Measurements from ENCODE around the gene FUT8.
"Not testable (repeated sequence)": the region's sequence is repeated elsewhere in the genome, so short reads cannot be mapped to it uniquely, and the experiment has no call there.

FUT8 gene

DNA sequence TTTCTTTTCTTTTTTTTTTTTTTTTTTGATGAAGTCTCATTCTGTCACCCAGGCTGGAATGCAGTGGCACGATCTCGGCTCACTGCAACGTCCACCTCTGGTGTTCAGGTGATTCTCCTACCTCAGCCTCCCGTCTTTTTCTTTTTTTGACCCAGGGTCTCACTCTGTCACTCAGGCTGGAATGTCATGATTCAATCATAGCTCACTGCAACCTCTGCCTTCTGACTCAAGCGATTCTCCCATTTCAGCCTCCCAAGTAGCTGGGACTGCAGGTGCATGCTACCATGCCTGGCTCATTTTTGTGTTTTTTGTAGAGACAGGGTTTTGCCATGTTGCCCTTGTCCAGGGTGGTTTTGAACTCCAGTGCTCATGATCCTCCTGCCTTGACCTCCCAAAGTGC lies 12.0 kb downstream of the FUT8 start:
- no peak overlapping the region for H3K4me3 ChIP-seq (replicated peaks in 1 of 2; ENCODE audit: low read depth in 2 of 2, low read length in 2 of 2)
- DNase-seq (ENCODE audit: low read depth in 2 of 2): no peak
- TF ChIP-seq, protein P1, sequence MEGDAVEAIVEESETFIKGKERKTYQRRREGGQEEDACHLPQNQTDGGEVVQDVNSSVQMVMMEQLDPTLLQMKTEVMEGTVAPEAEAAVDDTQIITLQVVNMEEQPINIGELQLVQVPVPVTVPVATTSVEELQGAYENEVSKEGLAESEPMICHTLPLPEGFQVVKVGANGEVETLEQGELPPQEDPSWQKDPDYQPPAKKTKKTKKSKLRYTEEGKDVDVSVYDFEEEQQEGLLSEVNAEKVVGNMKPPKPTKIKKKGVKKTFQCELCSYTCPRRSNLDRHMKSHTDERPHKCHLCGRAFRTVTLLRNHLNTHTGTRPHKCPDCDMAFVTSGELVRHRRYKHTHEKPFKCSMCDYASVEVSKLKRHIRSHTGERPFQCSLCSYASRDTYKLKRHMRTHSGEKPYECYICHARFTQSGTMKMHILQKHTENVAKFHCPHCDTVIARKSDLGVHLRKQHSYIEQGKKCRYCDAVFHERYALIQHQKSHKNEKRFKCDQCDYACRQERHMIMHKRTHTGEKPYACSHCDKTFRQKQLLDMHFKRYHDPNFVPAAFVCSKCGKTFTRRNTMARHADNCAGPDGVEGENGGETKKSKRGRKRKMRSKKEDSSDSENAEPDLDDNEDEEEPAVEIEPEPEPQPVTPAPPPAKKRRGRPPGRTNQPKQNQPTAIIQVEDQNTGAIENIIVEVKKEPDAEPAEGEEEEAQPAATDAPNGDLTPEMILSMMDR (IDR thresholded peaks at IDR 0.05; ENCODE audit: low read depth, low read length): no peak

DNA sequence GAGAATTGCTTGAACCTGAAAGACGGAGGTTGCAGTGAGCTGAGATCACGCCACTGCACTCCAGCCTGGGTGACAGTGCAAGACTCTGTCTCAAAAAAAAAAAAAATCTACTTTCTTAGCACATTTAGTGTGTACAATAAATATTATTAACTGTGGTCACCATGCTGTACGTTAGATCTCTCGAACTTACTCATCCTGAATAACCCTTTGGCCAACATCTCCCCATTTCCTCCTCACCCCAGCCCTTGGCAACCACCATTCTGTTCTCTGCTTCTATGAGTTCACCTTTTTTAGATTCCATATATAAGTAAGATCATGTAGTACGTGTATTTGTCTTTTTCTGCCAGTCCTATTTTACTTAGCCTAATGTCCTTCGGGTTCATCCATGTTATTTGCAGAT lies 13.4 kb downstream of the FUT8 start:
- peak in 1 of 2 donors; percentile 20 for DNase-seq (ENCODE audit: low read depth in 2 of 2)
- TF ChIP-seq, protein P1 (IDR thresholded peaks at IDR 0.05; ENCODE audit: low read depth, low read length): no peak

DNA sequence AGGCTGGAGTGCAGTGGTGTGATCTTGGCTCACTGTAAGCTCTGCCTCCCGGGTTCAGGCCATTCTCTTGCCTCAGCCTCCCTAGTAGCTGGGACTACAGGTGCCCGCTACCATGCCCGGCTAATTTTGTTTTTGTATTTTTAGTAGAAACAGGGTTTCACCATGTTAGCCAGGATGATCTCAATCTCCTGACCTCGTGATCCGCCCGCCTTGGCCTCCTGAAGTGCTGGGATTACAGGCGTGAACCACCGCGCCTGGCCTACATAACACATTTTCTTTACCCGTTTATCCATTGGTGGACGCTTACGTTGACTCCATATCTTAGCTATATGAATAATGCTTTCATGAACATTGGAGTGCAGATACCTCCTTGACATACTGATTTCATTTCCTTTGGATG lies 14.4 kb downstream of the FUT8 start:
- H3K4me3 ChIP-seq (replicated peaks in 1 of 2; ENCODE audit: low read depth in 2 of 2, low read length in 2 of 2); DNase-seq (ENCODE audit: low read depth in 2 of 2): not testable (repeated sequence)

More for the DNA sequence above, 13.4 kb downstream of the FUT8 start:
- no peak overlapping the region for H3K4me3 ChIP-seq (replicated peaks in 1 of 2; ENCODE audit: low read depth in 2 of 2, low read length in 2 of 2)

DNA sequence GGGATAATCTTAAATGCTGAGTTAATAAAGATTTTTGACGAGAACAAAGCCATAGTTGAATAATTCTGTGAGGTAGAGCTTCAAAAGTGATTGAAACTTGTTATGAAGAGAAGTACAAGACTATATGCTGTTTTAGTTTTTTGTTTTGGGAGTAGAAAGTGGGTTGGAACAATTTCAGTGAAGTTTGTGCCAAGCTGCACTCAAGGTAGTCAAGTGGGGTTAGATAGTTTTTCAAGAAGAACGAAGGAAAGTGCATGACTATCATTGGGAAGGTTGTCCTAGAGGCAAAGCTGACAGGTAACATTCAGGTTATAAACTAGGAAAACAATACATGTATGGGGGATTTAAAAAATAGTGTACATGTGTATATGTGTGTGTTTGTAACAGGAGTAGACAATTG lies 16.2 kb downstream of the FUT8 start:
- no peak overlapping the region for H3K4me3 ChIP-seq (replicated peaks in 1 of 2; ENCODE audit: low read depth in 2 of 2, low read length in 2 of 2)
- DNase-seq (ENCODE audit: low read depth in 2 of 2): no peak
- TF ChIP-seq, protein P1 (IDR thresholded peaks at IDR 0.05; ENCODE audit: low read depth, low read length): no peak

DNA sequence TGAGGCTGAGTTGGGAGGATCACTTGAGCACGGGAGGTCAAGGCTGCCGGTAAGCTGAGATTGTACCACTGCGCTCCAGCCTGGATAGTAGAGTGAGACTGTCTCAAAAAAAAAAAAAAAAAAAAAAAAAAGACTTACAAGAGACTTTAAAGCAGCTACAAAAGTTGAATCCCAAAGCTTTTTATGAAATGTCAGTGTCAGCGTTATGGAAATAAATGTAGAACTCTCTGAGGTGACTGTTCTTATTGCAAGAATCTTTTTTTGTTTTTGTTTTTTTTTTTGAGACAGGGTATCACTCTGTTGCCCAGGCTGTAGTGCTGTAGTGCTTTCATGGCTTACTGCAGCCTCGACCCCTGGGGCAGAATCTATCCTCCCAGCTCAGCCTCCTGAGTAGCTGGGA lies 17.2 kb downstream of the FUT8 start:
- TF ChIP-seq, protein P1 (IDR thresholded peaks at IDR 0.05; ENCODE audit: low read depth, low read length): no peak
- DNase-seq (ENCODE audit: low read depth in 2 of 2): no peak
- H3K4me3 ChIP-seq (replicated peaks in 1 of 2; ENCODE audit: low read depth in 2 of 2, low read length in 2 of 2): no peak overlapping the region

DNA sequence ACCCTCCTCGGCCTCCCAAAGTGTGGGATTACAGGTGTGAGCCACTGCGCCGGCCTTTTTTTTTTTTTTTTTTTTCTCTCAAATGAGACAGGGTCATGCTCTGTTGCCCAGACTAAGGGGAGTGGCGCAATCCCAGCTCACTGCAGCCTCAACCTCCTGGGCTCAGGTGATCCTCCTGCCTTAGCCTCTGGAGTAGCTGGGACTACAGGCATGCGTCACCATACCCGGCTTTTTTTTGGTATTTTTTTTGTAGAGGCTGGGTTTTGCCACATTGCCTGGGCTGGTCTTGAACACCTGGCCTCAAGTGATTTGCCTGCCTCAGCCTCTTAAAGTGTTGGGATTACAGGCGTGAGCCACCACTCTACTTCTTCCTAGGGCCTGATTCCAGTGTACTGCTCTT lies 18.7 kb downstream of the FUT8 start:
- no peak for DNase-seq (ENCODE audit: low read depth in 2 of 2)
- TF ChIP-seq, protein P1 (IDR thresholded peaks at IDR 0.05; ENCODE audit: low read depth, low read length): no peak
- H3K4me3 ChIP-seq (replicated peaks in 1 of 2; ENCODE audit: low read depth in 2 of 2, low read length in 2 of 2): no peak overlapping the region

DNA sequence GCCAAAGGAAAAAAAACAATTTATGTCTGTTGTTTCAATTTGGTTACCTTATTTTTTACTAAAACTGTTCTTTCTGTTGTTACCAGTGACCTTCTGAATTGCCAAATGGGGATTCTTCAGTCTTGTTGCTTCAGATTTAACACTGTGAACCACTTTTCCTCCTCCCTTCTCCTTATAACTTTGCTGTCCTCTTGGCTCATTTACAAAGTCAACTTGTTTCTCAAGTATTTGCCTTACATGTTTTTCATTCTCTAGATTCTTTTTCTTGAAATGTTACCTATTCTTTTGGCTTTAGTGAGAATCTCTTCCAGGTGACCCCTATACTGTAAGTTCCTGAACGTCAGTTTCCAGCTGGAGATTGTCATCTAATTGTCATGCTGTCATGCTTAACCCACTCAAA lies 19.4 kb downstream of the FUT8 start:
- H3K4me3 ChIP-seq (replicated peaks in 1 of 2; ENCODE audit: low read depth in 2 of 2, low read length in 2 of 2): no peak overlapping the region
- peak; percentile 51 to 68 for DNase-seq (ENCODE audit: low read depth in 2 of 2)
- TF ChIP-seq, protein P1 (IDR thresholded peaks at IDR 0.05; ENCODE audit: low read depth, low read length): no peak

All from cardiac fibroblast (primary cell).